ENCODE data around the gene CDK12.

Gene CDK12

DNA sequence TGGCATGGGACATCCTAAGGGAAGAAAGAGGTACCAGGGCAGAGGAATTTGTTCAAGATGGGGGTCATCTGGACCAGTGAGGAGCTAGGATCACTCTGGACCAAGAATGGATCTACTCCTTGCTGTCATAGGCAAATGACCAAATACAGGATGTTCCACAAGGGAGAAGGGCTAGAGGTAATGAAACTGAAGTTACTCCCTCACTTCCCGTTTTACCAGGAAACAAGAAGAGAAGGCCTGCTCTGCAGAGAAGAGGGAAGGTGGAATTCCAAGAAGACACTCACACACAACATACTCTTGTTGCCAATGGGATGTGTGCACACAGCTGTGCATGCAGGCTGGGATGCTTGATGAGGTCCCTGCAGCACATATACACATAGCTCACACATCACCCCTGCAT lies 107.8 kb downstream of the CDK12 start:
- H3K4me3 Mint-ChIP-seq = no peak overlapping the region
- H3K9me3 Mint-ChIP-seq = peaks cover 8% of the 10 kb centered on the region
- H3K36me3 Mint-ChIP-seq (ENCODE audit: low read depth) = peaks cover 45% of the 10 kb centered on the region
- peaks cover 3% of the 10 kb centered on the region for H3K27me3 Mint-ChIP-seq (ENCODE audit: low read depth)
- no peak overlapping the region for H3K27ac Mint-ChIP-seq
- DNase-seq (ENCODE audit: low spot score) = no peak
- H3K4me1 Mint-ChIP-seq (ENCODE audit: low read depth) = peaks cover 3% of the 10 kb centered on the region

- Mint-ChIP-seq H3K36me3 (ENCODE audit: low read depth) (peaks cover 35% of the 10 kb centered on the region), H3K4me3 (no peak overlapping the region), H3K9me3 (peaks cover 8% of the 10 kb centered on the region)
Measured at GRCh38 chr17:39572121-39572520, 110.8 kb downstream of the CDK12 start.

DNA sequence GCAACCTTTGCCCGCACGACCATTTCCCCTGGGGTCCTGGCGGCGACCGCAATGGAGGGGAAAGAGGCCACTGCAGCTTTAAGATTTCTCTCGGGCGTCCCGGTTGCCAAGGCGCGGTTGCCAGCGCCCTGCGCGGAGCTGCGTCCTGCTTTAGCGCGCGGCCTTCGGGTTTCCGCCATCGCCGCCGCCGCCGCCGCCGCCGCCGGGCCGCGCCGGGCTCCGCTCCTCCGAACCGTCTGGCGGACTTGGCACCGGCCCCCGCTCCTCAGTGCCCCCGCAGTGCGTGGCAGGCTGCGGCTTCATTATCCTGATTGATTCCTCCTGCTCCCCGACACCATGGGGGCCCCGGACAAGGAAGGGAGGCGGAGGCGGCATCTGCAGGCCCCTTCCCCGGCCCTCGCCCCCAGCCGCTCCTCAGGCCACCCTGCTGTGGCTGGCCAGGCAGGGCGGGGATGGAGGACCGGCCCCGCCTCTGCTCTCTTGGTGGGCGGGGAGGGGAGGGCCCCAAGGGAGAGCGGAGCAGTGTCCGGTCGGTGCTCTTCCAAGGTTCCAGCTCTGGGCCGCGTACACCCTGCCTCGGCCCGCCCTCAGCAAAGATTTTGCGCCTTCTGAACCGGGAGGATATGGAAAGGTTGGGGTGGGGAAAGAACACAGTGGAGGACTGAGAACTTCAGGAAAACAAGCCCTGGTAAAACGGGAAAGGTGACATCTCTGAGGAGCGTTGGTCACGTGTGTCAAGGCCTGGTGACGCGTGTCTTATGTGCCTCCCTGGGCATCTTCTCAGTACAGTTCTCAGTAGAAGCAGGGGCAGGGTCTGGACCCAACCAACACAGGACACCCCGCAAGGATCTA lies 112.4 kb downstream of the CDK12 start:
- Mint-ChIP-seq H3K27ac (peak overlapping the region; percentile 81), H3K9me3 (peaks cover 8% of the 10 kb centered on the region), H3K4me3 (peak overlapping the region; percentile 91), H3K4me1 (ENCODE audit: low read depth) (peaks cover 4% of the 10 kb centered on the region), H3K36me3 (ENCODE audit: low read depth) (peaks cover 26% of the 10 kb centered on the region), H3K27me3 (ENCODE audit: low read depth) (peaks cover 10% of the 10 kb centered on the region)
- DNase-seq (ENCODE audit: low spot score) = peak; percentile 17

More at GRCh38 chr17:39572121-39572520, 110.8 kb downstream of the CDK12 start:
- DNase-seq (ENCODE audit: low spot score) = no peak
- no peak overlapping the region for H3K27ac Mint-ChIP-seq
- H3K4me1 Mint-ChIP-seq (ENCODE audit: low read depth) = peaks cover 4% of the 10 kb centered on the region
- peaks cover 10% of the 10 kb centered on the region for H3K27me3 Mint-ChIP-seq (ENCODE audit: low read depth)

- H3K27me3 Mint-ChIP-seq (ENCODE audit: low read depth) = peaks cover 10% of the 10 kb centered on the region
- no peak for DNase-seq (ENCODE audit: low spot score)
- peaks cover 4% of the 10 kb centered on the region for H3K4me1 Mint-ChIP-seq (ENCODE audit: low read depth)
- H3K4me3 Mint-ChIP-seq = no peak overlapping the region
- no peak overlapping the region for H3K27ac Mint-ChIP-seq
- peaks cover 12% of the 10 kb centered on the region for H3K36me3 Mint-ChIP-seq (ENCODE audit: low read depth)
- H3K9me3 Mint-ChIP-seq = peaks cover 5% of the 10 kb centered on the region
Measured at GRCh38 chr17:39576187-39576586, 114.9 kb downstream of the CDK12 start.

- no peaks in the 10 kb centered on the region for H3K9me3 Mint-ChIP-seq
- no peak overlapping the region for H3K4me3 Mint-ChIP-seq
- H3K36me3 Mint-ChIP-seq (ENCODE audit: low read depth) = no peaks in the 10 kb centered on the region
- DNase-seq (ENCODE audit: low spot score) = no peak
- H3K27ac Mint-ChIP-seq = no peak overlapping the region
- peaks cover 4% of the 10 kb centered on the region for H3K4me1 Mint-ChIP-seq (ENCODE audit: low read depth)
- peaks cover 10% of the 10 kb centered on the region for H3K27me3 Mint-ChIP-seq (ENCODE audit: low read depth)
Measured at GRCh38 chr17:39578272-39578671, 117.0 kb downstream of the CDK12 start.

- H3K27ac Mint-ChIP-seq = no peak overlapping the region
- H3K27me3 Mint-ChIP-seq (ENCODE audit: low read depth) = peaks cover 10% of the 10 kb centered on the region
- H3K4me1 Mint-ChIP-seq (ENCODE audit: low read depth) = no peaks in the 10 kb centered on the region
- H3K36me3 Mint-ChIP-seq (ENCODE audit: low read depth) = no peaks in the 10 kb centered on the region
- no peak overlapping the region for H3K4me3 Mint-ChIP-seq
- no peak for DNase-seq (ENCODE audit: low spot score)
- no peaks in the 10 kb centered on the region for H3K9me3 Mint-ChIP-seq
Measured at GRCh38 chr17:39579318-39580081, 118.2 kb downstream of the CDK12 start.

GRCh38 chr17:39580082-39580468 lies 118.8 kb downstream of the CDK12 start:
- H3K27me3 Mint-ChIP-seq (ENCODE audit: low read depth) = peaks cover 5% of the 10 kb centered on the region
- H3K27ac Mint-ChIP-seq = no peak overlapping the region
- H3K4me1 Mint-ChIP-seq (ENCODE audit: low read depth) = no peaks in the 10 kb centered on the region
- H3K9me3 Mint-ChIP-seq = no peaks in the 10 kb centered on the region
- H3K4me3 Mint-ChIP-seq = no peak overlapping the region
- no peak for DNase-seq (ENCODE audit: low spot score)
- no peaks in the 10 kb centered on the region for H3K36me3 Mint-ChIP-seq (ENCODE audit: low read depth)

DNA sequence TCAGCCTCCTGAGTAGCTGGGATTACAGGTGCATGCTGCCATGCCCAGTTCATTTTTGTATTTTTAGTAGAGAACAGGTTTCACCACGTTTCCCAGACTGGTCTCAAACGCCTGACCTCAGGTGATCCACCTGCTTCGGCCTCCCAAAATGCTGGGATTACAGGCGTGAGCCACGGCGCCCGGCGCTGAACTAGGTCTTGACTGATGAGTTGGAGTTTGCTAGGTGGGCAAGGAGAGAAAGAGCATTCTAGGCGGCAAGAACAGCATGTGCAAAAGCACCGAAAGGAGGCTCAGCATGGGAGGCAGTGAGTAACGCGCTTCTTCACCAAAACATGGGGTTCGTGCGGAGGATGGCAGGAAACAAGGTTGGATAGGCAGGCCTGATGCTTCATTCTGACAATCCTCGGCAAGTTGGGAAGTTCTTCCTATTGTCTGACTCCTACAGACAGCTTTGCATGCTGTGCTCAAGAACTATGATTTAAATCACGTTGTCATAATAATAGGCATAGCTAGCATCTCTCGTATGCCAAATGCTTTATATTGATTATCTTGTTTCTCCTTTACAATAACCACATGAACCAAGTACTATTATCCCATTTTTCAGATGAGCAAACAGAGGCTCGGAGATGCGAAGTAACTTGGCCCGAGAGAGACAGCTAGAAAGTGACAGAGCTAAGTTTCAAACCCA lies 119.9 kb downstream of the CDK12 start:
- H3K27me3 Mint-ChIP-seq (ENCODE audit: low read depth) = peaks cover 3% of the 10 kb centered on the region
- no peaks in the 10 kb centered on the region for H3K9me3 Mint-ChIP-seq
- H3K4me1 Mint-ChIP-seq (ENCODE audit: low read depth) = no peaks in the 10 kb centered on the region
- no peak overlapping the region for H3K4me3 Mint-ChIP-seq
- DNase-seq (ENCODE audit: low spot score) = no peak
- no peaks in the 10 kb centered on the region for H3K36me3 Mint-ChIP-seq (ENCODE audit: low read depth)
- no peak overlapping the region for H3K27ac Mint-ChIP-seq

DNA sequence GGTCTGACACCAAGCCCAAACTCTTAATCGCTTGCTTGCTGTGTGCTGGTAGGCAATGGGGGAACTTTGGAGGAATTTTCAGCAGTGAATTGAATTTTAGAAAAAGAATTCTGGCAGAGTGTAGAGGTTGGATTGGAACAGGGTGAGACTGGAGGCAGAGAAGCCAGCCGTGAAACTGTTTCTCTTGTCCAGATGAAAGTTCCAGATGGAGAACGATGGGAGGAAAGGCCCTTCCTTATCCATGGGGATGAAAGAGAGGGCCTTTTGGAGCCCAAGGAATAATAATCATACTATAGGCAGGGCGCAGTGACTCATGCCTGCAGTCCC lies 120.4 kb downstream of the CDK12 start:
- H3K4me3 Mint-ChIP-seq = no peak overlapping the region
- no peak overlapping the region for H3K27ac Mint-ChIP-seq
- no peaks in the 10 kb centered on the region for H3K4me1 Mint-ChIP-seq (ENCODE audit: low read depth)
- no peak for DNase-seq (ENCODE audit: low spot score)
- no peaks in the 10 kb centered on the region for H3K36me3 Mint-ChIP-seq (ENCODE audit: low read depth)
- peaks cover 3% of the 10 kb centered on the region for H3K27me3 Mint-ChIP-seq (ENCODE audit: low read depth)
- no peaks in the 10 kb centered on the region for H3K9me3 Mint-ChIP-seq

DNA sequence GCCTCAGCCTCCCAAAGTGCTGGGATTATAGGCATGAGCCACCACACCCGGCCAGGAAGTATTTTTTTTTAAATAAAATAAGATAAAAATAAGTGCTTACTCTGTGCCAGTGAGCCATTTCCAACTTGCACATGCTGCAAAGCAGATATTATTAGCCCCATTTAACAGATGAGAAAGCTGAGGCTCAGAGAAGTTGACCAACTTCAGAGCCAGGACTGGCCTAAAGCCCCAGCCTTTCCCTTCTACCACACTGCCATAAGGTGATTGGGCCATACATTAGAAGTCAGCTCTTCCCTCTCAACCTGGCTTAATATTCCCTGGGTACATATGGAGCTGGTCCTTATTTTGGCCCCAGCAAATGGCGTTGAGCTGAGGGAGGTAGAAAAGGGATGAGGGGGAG lies 121.4 kb downstream of the CDK12 start:
- Mint-ChIP-seq H3K27ac (no peak overlapping the region), H3K4me3 (no peak overlapping the region), H3K36me3 (ENCODE audit: low read depth) (no peaks in the 10 kb centered on the region), H3K27me3 (ENCODE audit: low read depth) (peaks cover 5% of the 10 kb centered on the region), H3K9me3 (no peaks in the 10 kb centered on the region), H3K4me1 (ENCODE audit: low read depth) (no peaks in the 10 kb centered on the region)
- no peak for DNase-seq (ENCODE audit: low spot score)

All from T-helper 2 cell treated with Interferon-gamma antibody and Interleukin-4, amounts not matched to agents 5 μg/mL and 100 μg/mL, for 36 hours (primary cell).